Transverse colon (tissue), 4 donors: ENCODE measurements around the gene GAB1. TPM values are rescaled to one million over a fixed set of nuclear protein-coding genes. Genes with fewer than 3 reads are reported as not detected.
A peak's percentile ranks its signal among the peaks of the same experiment; 100 is the strongest.

Experiments
- DNase-seq: peaks from one replicate; pipeline ENCODE4 v3.0.0-alpha.2; 2019
- H3K27ac ChIP-seq, 4 donors: fragments of 200-600 bp; sonication (generic); 2 replicates each; pipeline ENCODE4 v1.5.1; 2016 to 2018; ENCODE audit warnings: inconsistent platforms in 4 of 4
- H3K27me3 ChIP-seq: fragments of 200-600 bp; sonication (generic); 2 replicates; pipeline ENCODE4 v1.5.1; 2017; ENCODE audit warnings: inconsistent platforms
- H3K36me3 ChIP-seq, 4 donors: fragments of 200-600 bp; sonication (generic); 2 replicates each; pipeline ENCODE4 v1.5.1; 2017 to 2019; ENCODE audit warnings: inconsistent platforms in 4 of 4
- H3K4me1 ChIP-seq, 4 donors: fragments of 200-600 bp; sonication (generic); 2 replicates each; pipeline ENCODE4 v1.5.1; 2017 to 2020; ENCODE audit warnings: inconsistent platforms in 4 of 4
- H3K4me3 ChIP-seq, 4 donors: fragments of 200-600 bp; sonication (generic); 1 replicate in 1 of 4; 2 replicates in 3 of 4; pipeline versions ENCODE4 v1.5.1 to v1.6.1; 2017 to 2019; ENCODE audit warnings: inconsistent platforms in 4 of 4
- H3K9me3 ChIP-seq, 2 donors: fragments of 200-600 bp; sonication (generic); 2 replicates each; pipeline ENCODE4 v1.5.1; 2017 to 2019; ENCODE audit warnings: inconsistent platforms in 2 of 2
- CTCF ChIP-seq, 5 experiments: fragments of 200-600 bp in 3 of 5; fragments of 450-650 bp in 2 of 5; sonication (generic) in 3 of 5; IDR thresholded peaks; 1 replicate in 2 of 5; 2 replicates in 3 of 5; pipeline ENCODE4 v1.5.1; 2016 to 2017; ENCODE audit warnings: antibody characterized with exemption in 5 of 5, inconsistent platforms in 3 of 5, mild to moderate bottlenecking in 2 of 5, moderate library complexity in 1 of 5
- EP300 ChIP-seq: sonication (generic); formaldehyde crosslinking; IDR thresholded peaks from one replicate; pipeline ENCODE4 v1.6.1; 2017; ENCODE audit warnings: antibody characterized with exemption, low read depth
- POLR2A ChIP-seq: fragments of 450-650 bp; IDR thresholded peaks from one replicate; pipeline ENCODE4 v1.6.1; 2016; ENCODE audit warnings: antibody characterized with exemption, mild to moderate bottlenecking, moderate library complexity
- POLR2AphosphoS5 ChIP-seq, 3 donors: sonication (generic); formaldehyde crosslinking; IDR thresholded peaks; one replicate each; pipeline ENCODE4 v1.6.1; 2016; ENCODE audit warnings: antibody characterized with exemption in 3 of 3
- WGBS, 2 donors: methylation state at CpG; one replicate each; pipeline ENCODE4 v1.1.5; 2018; ENCODE audit warnings: low coverage in 1 of 2; 5-methylcytosine and 5-hydroxymethylcytosine counted together
- in situ Hi-C, 4 donors: fragments of 200-750 bp; cut with MboI; loops; one replicate each; pipeline versions ENCODE4 v1.15.0 to v1.15.1; 2017; ENCODE audit warnings: low sequenced_read_pairs in 3 of 4, low pct_ligation_motif_present in 1 of 4, low pct_unique_long_range_greater_than_20kb in 1 of 4
- intact Hi-C: fragments of 100-400 bp; cut with DNase I; formaldehyde crosslinking; loops from one replicate; pipeline ENCODE4 v1.15.1; 2023; ENCODE audit warnings: low total_unique reads
- total RNA-seq, 4 donors: library from RNA; depleted of rRNA; stranded (reverse); fragments of >200 nt; gene quantifications; one replicate each; pipeline ENCODE4 v1.1.0, GENCODE V29; 2016

The GAB1 gene
- total RNA-seq, 4 donors from 2014 or later, result 33.0 to 72.7 (median 62.2) TPM

DNA sequence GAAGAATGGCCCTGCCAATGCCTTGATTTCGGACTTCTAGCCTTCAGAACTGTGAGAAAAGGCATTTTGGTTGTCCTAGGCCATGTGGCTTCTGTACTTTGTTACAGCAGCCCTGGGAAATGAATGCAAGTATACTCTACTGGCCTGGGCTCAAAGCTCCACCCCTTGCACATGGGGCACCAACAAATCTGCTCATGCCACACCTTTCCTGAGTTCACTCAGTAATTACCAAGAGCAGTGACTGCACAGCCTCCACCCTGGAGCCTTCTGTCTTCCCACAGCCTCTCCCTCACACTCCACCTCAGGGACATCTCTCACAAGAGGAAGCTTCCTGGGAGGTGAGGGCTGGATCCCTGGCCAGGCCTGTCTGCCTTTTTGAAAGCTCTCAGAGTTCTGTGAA is 29.1 kb upstream of the GAB1 start:
- peak; percentile 58 for DNase-seq
- intact Hi-C loops (no loop called here), in situ Hi-C loops (no loop called here)
- Histone ChIP-seq H3K9me3 (no peaks in the 10 kb centered on the region), H3K27me3 (no peaks in the 10 kb centered on the region), H3K4me1 (peaks cover 0 to 5% (median 2%) of the 10 kb centered on the region in 4 donors), H3K27ac (peak overlapping the region in 2 of 4 donors; percentile 28 to 31), H3K36me3 (no peaks in the 10 kb centered on the region), H3K4me3 (no peak overlapping the region)
- WGBS, 2 donors, result 67% methylated on average over 1 of the region's 1 CpG; no CpG with 5 or more reads in 1 of the 2 donors
- no peak for TF ChIP-seq POLR2A
- TF ChIP-seq POLR2AphosphoS5 (IDR thresholded peaks at IDR 0.05), result peak in 1 of 3 donors; percentile 5

- no peak for DNase-seq
- in situ Hi-C loops, result no loop called here
- Histone ChIP-seq H3K27me3 (no peaks in the 10 kb centered on the region), H3K36me3 (no peaks in the 10 kb centered on the region), H3K27ac (no peak overlapping the region), H3K4me3 (no peak overlapping the region), H3K4me1 (peaks cover 0 to 5% (median 2%) of the 10 kb centered on the region in 4 donors), H3K9me3 (no peaks in the 10 kb centered on the region)
- intact Hi-C loops, result no loop called here
- TF ChIP-seq POLR2AphosphoS5 (IDR thresholded peaks at IDR 0.05) (no peak), CTCF (IDR thresholded peaks at IDR 0.05) (no peak), POLR2A (no peak), EP300 (no peak)
Observed at GRCh38 chr4:143308377-143308776, 28.3 kb upstream of the GAB1 start.

- Histone ChIP-seq H3K4me1 (peaks cover 0 to 5% (median 2%) of the 10 kb centered on the region in 4 donors), H3K9me3 (no peaks in the 10 kb centered on the region), H3K27me3 (no peaks in the 10 kb centered on the region), H3K36me3 (no peaks in the 10 kb centered on the region), H3K4me3 (no peak overlapping the region), H3K27ac (no peak overlapping the region)
- intact Hi-C loops (no loop called here), in situ Hi-C loops (no loop called here)
- DNase-seq, result no peak
- no peak for TF ChIP-seq CTCF (IDR thresholded peaks at IDR 0.05)
- TF ChIP-seq POLR2A, result no peak
- TF ChIP-seq POLR2AphosphoS5 (IDR thresholded peaks at IDR 0.05), result no peak
- TF ChIP-seq EP300, result no peak
- 78% methylated on average over 3 of the region's 3 CpGs; no CpG with 5 or more reads in 1 of the 2 donors for WGBS, 2 donors
Observed at GRCh38 chr4:143311924-143312323, 24.8 kb upstream of the GAB1 start.

DNA sequence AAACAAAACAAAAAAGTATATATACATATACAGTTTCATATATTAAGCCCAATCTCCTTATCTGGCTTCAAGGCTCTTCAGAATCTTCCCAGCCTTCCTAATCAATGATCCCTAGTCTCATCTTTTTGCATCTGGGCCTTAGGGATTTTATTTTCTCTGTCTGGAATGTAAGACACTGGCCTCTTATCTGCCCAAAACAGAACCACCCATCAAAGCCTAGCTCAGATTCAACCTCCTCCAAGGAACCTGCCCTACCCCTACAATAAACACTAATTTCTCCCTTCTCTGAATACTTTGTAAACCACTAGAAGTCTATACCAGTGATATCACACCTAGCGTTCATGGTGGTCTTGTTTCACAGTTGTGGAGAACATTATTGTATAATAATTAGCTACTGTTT is 23.2 kb upstream of the GAB1 start:
- intact Hi-C loops, result no loop called here
- Histone ChIP-seq H3K27ac (no peak overlapping the region), H3K4me3 (no peak overlapping the region), H3K4me1 (no peaks in the 10 kb centered on the region), H3K36me3 (no peaks in the 10 kb centered on the region), H3K27me3 (no peaks in the 10 kb centered on the region), H3K9me3 (no peaks in the 10 kb centered on the region)
- in situ Hi-C loops, result no loop called here
- TF ChIP-seq EP300 (no peak), POLR2AphosphoS5 (IDR thresholded peaks at IDR 0.05) (no peak), POLR2A (no peak), CTCF (IDR thresholded peaks at IDR 0.05) (no peak)
- 70 to 88% methylated on average over 1 of the region's 1 CpG for WGBS, 2 donors
- no peak for DNase-seq

- in situ Hi-C loops, result no loop called here
- DNase-seq, result no peak
- Histone ChIP-seq H3K36me3 (no peaks in the 10 kb centered on the region), H3K27ac (no peak overlapping the region), H3K4me1 (no peaks in the 10 kb centered on the region), H3K27me3 (no peaks in the 10 kb centered on the region), H3K9me3 (no peaks in the 10 kb centered on the region), H3K4me3 (no peak overlapping the region)
- TF ChIP-seq EP300, result no peak
- intact Hi-C loops, result no loop called here
Observed at GRCh38 chr4:143313996-143314395, 22.7 kb upstream of the GAB1 start.
